ENCODE measurements around the gene SORCS2.

Gene SORCS2

DNA sequence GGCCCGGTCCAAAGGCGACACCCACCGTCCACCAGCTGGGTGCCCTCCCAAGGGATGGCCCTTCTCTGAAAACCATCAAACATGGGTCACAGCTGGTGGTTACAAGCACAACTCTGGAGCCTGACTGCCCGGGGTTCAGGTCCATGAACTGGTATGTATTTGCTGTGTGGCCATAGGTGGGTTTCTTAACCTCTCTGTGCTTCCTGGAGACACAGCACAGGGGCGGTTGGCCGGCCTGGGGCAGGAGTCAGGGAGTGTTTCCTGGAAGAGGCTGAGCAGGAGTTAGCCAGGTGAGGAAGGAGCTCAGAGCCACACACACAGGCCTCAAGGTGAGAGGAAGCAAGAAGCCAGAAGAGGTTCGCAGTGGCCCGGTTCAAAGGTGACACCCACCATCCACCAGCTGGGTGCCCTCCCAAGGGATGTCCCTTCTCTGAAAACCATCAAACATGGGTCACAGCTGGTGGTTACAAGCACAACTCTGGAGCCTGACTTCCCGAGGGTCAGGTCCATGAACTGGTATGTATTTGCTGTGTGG, 486.0 kb downstream of the SORCS2 start:
- Histone ChIP-seq H3K9ac (ENCODE audit: insufficient read length) (no peak overlapping the region), H3K4me3 (no peak overlapping the region), H3K27ac (no peak overlapping the region), H3K36me3 (ENCODE audit: insufficient read depth, low read length) (no peaks in the 10 kb centered on the region), H3K9me3 (ENCODE audit: low read depth, low read length) (no peaks in the 10 kb centered on the region)
- no peak for TF ChIP-seq POLR2AphosphoS5 (IDR thresholded peaks at IDR 0.05; ENCODE audit: borderline replicate concordance, low read depth, low read length)
- no peak for DNase-seq (ENCODE audit: low read depth, low spot score)

DNA sequence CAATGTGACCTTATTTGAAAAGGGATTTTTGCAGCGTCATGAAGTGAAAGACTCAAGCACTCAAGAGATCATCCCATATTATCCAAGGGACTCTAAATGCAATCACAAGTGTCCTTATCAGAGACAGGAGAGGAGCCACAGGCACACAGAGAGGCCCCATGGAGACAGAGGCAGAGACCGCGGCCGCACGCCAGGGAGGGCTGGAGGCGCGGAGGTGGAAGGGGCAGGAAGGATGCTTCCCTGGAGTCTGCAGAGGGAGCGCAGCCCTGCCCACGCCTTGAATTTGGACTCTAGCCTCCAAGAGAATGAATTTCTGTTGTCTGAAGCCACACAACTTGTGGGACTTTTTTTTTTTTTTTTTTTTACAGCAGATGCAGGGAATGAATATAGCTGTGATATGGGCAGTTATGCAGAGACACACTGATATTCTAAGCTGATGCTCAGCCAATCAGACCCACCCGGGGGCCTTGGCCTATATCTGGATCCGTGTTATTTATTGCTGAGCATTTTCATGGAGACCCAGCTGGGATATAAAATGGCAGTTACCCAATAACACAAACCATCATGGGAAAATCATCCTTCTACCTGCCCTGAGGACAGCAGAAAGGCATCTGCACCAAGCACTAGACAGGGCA, 487.2 kb downstream of the SORCS2 start:
- no peak overlapping the region for H3K4me3 ChIP-seq
- H3K9ac ChIP-seq (ENCODE audit: insufficient read length) = no peak overlapping the region
- H3K36me3 ChIP-seq (ENCODE audit: insufficient read depth, low read length) = no peaks in the 10 kb centered on the region
- TF ChIP-seq EZH2 (IDR thresholded peaks at IDR 0.05) = no peak
- TF ChIP-seq FOXP2 (optimal IDR thresholded peaks at IDR 0.05; ENCODE audit: control extremely low read depth, extremely low read length, insufficient read depth) = no peak
- no peak for TF ChIP-seq POLR2AphosphoS5 (IDR thresholded peaks at IDR 0.05; ENCODE audit: borderline replicate concordance, low read depth, low read length)
- no peak overlapping the region for H3K27ac ChIP-seq
- DNase-seq (ENCODE audit: low read depth, low spot score) = no peak
- H3K9me3 ChIP-seq (ENCODE audit: low read depth, low read length) = no peaks in the 10 kb centered on the region

DNA sequence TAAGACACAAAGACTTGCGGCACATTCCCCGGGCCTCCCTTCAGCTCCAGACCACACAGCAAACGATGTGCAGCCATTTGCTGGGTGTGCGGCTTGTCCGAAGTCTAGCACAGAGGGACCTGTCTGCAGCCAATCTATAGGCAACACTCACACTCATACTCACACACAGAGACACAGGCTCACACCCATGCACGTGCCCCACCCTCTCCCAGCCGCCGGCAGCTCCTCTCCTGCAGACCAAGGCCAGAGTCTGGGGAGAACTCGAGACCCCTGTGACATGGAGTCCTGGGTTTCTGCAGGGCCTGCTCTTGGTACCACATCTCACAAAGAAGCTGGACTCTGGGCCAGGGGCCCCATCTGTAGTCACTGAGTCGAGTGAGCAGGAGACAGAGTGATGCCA, 487.8 kb downstream of the SORCS2 start:
- Histone ChIP-seq H3K4me3 (no peak overlapping the region), H3K9me3 (ENCODE audit: low read depth, low read length) (no peaks in the 10 kb centered on the region), H3K36me3 (ENCODE audit: insufficient read depth, low read length) (no peaks in the 10 kb centered on the region), H3K9ac (ENCODE audit: insufficient read length) (no peak overlapping the region), H3K27ac (no peak overlapping the region)
- DNase-seq (ENCODE audit: low read depth, low spot score) = no peak
- TF ChIP-seq POLR2AphosphoS5 (IDR thresholded peaks at IDR 0.05; ENCODE audit: borderline replicate concordance, low read depth, low read length) (no peak), EZH2 (IDR thresholded peaks at IDR 0.05) (no peak), FOXP2 (optimal IDR thresholded peaks at IDR 0.05; ENCODE audit: control extremely low read depth, extremely low read length, insufficient read depth) (no peak)

DNA sequence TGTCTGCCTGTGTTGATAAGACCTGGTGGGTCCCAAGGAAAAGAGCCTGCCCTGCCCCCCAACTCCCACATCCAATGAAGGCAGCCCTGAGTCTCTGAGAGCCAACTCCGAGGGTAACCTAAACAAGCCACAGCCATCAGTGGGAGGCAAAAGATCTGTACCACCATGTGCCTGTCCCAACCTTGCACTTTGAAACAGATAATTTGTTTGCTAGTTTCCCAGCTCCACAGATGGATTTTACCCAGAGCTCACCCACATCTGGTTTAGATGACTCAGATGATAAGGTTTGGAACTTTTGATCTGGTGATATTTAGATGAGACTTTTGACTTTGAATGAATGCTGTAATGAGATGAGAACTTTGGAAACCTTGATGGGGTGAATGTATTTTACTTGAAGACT, 488.4 kb downstream of the SORCS2 start:
- DNase-seq (ENCODE audit: low read depth, low spot score) = no peak
- TF ChIP-seq FOXP2 (optimal IDR thresholded peaks at IDR 0.05; ENCODE audit: control extremely low read depth, extremely low read length, insufficient read depth) (no peak), EZH2 (IDR thresholded peaks at IDR 0.05) (no peak), POLR2AphosphoS5 (IDR thresholded peaks at IDR 0.05; ENCODE audit: borderline replicate concordance, low read depth, low read length) (no peak)
- Histone ChIP-seq H3K36me3 (ENCODE audit: insufficient read depth, low read length) (no peaks in the 10 kb centered on the region), H3K27ac (no peak overlapping the region), H3K9me3 (ENCODE audit: low read depth, low read length) (no peaks in the 10 kb centered on the region), H3K4me3 (no peak overlapping the region), H3K9ac (ENCODE audit: insufficient read length) (no peak overlapping the region)

DNA sequence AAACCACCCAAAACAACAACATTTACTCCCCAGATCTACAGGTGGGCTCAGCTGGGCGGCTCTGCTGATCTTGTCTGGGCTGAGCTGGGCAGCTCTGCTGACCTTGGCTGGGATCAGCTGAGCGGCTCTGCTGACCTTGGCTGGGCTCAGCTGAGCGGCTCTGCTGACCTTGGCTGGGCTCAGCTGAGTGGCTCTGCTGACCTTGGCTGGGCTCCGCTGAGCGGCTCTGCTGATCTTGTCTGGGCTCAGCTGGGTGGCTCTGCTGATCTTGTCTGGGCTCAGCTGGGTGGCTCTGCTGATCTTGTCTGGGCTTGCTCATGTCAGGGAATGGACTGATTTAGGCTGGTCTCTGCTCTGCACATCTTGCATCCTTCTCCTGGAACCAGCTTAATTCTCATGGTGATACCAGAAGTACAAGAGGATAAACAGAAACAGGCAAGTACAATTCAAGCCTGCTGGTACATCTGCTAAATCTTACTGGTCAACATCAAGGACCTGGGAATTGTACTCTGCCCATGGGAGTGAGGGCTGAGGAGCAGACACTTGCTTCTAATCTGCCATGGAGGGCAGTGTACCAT, 490.9 kb downstream of the SORCS2 start:
- no peaks in the 10 kb centered on the region for H3K36me3 ChIP-seq (ENCODE audit: insufficient read depth, low read length)
- no peak overlapping the region for H3K27ac ChIP-seq
- H3K9ac ChIP-seq (ENCODE audit: insufficient read length) = no peak overlapping the region
- TF ChIP-seq FOXP2 (optimal IDR thresholded peaks at IDR 0.05; ENCODE audit: control extremely low read depth, extremely low read length, insufficient read depth) (no peak), POLR2AphosphoS5 (IDR thresholded peaks at IDR 0.05; ENCODE audit: borderline replicate concordance, low read depth, low read length) (no peak), EZH2 (IDR thresholded peaks at IDR 0.05) (no peak)
- no peaks in the 10 kb centered on the region for H3K9me3 ChIP-seq (ENCODE audit: low read depth, low read length)
- DNase-seq (ENCODE audit: low read depth, low spot score) = no peak
- no peak overlapping the region for H3K4me3 ChIP-seq

DNA sequence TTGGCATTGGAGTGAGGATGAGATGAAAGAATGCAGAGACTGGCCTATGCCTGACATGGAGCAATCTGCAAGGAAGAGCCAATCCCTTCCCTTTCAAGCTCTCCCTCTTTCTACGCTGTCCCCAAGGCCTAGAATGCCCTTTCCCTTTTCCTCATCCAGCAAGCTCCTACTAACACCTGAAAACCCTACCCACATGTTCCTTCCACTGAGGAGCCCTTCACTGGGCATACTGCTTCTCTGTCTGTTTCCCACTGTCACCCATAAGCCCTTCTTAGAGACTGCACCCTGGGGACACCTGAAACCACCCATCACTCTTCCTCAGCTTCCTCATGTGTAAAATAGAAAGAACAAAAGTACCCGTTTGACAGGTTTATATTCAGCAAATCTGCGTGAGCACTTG, 492.0 kb downstream of the SORCS2 start:
- DNase-seq (ENCODE audit: low read depth, low spot score) = no peak
- TF ChIP-seq EZH2 (IDR thresholded peaks at IDR 0.05) (no peak), FOXP2 (optimal IDR thresholded peaks at IDR 0.05; ENCODE audit: control extremely low read depth, extremely low read length, insufficient read depth) (no peak), POLR2AphosphoS5 (IDR thresholded peaks at IDR 0.05; ENCODE audit: borderline replicate concordance, low read depth, low read length) (no peak)
- H3K9ac ChIP-seq (ENCODE audit: insufficient read length) = no peak overlapping the region
- no peak overlapping the region for H3K27ac ChIP-seq
- no peaks in the 10 kb centered on the region for H3K9me3 ChIP-seq (ENCODE audit: low read depth, low read length)
- no peak overlapping the region for H3K4me3 ChIP-seq
- no peaks in the 10 kb centered on the region for H3K36me3 ChIP-seq (ENCODE audit: insufficient read depth, low read length)

DNA sequence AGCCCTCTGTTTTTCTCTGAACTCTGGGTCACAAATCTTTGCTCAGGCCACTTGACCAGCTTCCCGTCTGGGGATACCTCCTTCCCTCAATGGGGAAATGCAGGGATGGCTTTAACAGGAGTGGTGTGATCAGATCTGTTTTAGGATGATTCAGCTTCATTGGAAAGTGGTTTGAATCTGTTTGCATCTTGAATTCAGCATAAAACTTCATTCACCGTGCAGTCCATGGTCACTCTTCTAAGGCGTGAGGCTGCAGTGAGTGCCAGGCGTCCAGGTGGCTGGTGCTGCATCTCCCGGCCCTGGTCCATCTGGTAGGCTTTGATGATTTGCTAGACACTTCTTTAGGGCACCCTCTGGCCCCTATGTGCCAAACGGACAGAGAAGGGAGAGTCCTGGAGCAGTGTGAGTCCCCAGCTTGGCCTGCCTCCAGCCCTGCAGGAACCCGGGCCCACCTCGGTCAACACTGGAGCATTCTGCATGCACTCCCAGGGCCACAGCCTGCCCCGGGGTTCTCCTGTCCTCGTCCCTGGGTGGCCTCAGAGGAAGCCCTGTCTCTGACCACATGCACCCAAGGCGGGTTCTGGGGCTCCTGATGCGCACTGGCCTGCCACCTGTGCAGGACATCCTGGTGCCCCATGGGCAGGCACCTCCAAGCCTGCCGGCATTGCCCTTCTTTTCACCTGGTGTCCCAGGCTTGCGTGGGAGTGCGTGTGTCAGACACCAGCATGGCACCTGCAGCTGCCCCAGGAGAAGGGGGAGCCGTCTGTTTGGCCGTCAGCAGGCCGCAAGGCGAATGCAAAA, 493.9 kb downstream of the SORCS2 start:
- TF ChIP-seq EZH2 (IDR thresholded peaks at IDR 0.05) (no peak), FOXP2 (optimal IDR thresholded peaks at IDR 0.05; ENCODE audit: control extremely low read depth, extremely low read length, insufficient read depth) (no peak), POLR2AphosphoS5 (IDR thresholded peaks at IDR 0.05; ENCODE audit: borderline replicate concordance, low read depth, low read length) (no peak)
- Histone ChIP-seq H3K27ac (no peak overlapping the region), H3K9ac (ENCODE audit: insufficient read length) (no peak overlapping the region), H3K9me3 (ENCODE audit: low read depth, low read length) (no peaks in the 10 kb centered on the region), H3K4me3 (no peak overlapping the region), H3K36me3 (ENCODE audit: insufficient read depth, low read length) (no peaks in the 10 kb centered on the region)
- no peak for DNase-seq (ENCODE audit: low read depth, low spot score)

DNA sequence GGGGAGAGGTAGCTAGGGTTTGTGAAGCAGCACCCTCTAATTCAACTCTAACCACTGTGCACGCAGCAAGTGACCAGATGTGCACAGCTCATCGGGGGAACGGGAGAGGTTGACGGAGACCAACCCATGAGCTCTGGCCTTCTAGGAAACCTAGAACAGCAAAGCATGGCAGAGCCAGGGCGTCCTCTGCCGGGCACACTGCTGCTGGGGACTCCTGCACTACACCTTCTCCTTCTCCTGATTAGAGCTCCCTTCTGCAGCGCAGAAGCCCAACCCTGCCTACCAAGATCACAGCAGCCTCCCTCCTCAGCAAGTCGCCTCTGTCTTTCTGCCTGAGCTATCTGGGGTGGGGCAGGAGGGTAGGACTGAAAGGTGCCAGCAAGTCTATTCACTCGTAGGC, 494.7 kb downstream of the SORCS2 start:
- TF ChIP-seq POLR2AphosphoS5 (IDR thresholded peaks at IDR 0.05; ENCODE audit: borderline replicate concordance, low read depth, low read length) (no peak), FOXP2 (optimal IDR thresholded peaks at IDR 0.05; ENCODE audit: control extremely low read depth, extremely low read length, insufficient read depth) (no peak), EZH2 (IDR thresholded peaks at IDR 0.05) (no peak)
- Histone ChIP-seq H3K27ac (no peak overlapping the region), H3K4me3 (no peak overlapping the region), H3K9ac (ENCODE audit: insufficient read length) (no peak overlapping the region), H3K9me3 (ENCODE audit: low read depth, low read length) (no peaks in the 10 kb centered on the region), H3K36me3 (ENCODE audit: insufficient read depth, low read length) (no peaks in the 10 kb centered on the region)
- DNase-seq (ENCODE audit: low read depth, low spot score) = no peak

All from SK-N-MC (cell line).